GM12878 (cell line): ENCODE data around the gene CACNA1I. TPM values are rescaled to one million over a fixed set of nuclear protein-coding genes. Genes with fewer than 3 reads are reported as not detected.

Source experiments
- CBFB ChIP-seq: IDR thresholded peaks from 2 replicates; pipeline ENCODE4 v1.6.1; 2016; ENCODE audit warnings: antibody characterized with exemption, low read depth
- CEBPB ChIP-seq, 2 experiments: fragments of 150-350 bp in 1 of 2; IDR thresholded peaks; 2 replicates each; pipeline ENCODE4 v1.6.1; 2012 to 2014; ENCODE audit warnings: low read depth in 2 of 2, low read length in 2 of 2, borderline replicate concordance in 1 of 2, inconsistent platforms in 1 of 2
- CEBPZ ChIP-seq: fragments of 150-350 bp; IDR thresholded peaks from 2 replicates; pipeline ENCODE4 v1.6.1; 2016; ENCODE audit warnings: low read depth, low read length
- CHD1 ChIP-seq: IDR thresholded peaks from 2 replicates; pipeline ENCODE4 v1.6.1; 2012; ENCODE audit warnings: low read depth, low read length, improper control_type of control experiment
- CHD2 ChIP-seq: IDR thresholded peaks from 2 replicates; pipeline ENCODE4 v1.6.1; 2011; ENCODE audit warnings: low read depth, low read length, improper control_type of control experiment, borderline replicate concordance
- DPF2 ChIP-seq: fragments of 450-650 bp; IDR thresholded peaks from 2 replicates; pipeline ENCODE4 v1.6.1; 2017; ENCODE audit warnings: mild to moderate bottlenecking
- EGR1 ChIP-seq, 2 experiments: IDR thresholded peaks; 1 replicate in 1 of 2; 2 replicates in 1 of 2; pipeline ENCODE4 v1.6.1; 2011 to 2012; ENCODE audit warnings: low read depth in 2 of 2, low read length in 2 of 2, borderline replicate concordance in 1 of 2, mild to moderate bottlenecking in 1 of 2, moderate library complexity in 1 of 2
- ESRRA ChIP-seq: IDR thresholded peaks from 2 replicates; pipeline ENCODE4 v1.6.1; 2012; ENCODE audit warnings: mild to moderate bottlenecking, low read length, improper control_type of control experiment
- FOS ChIP-seq: IDR thresholded peaks from 3 replicates; pipeline ENCODE4 v1.6.1; 2011; ENCODE audit warnings: borderline replicate concordance; ENCODE audit not compliant: insufficient read length; ENCODE audit errors: extremely low read depth
- HDGF ChIP-seq: fragments of 450-650 bp; IDR thresholded peaks from 2 replicates; pipeline ENCODE4 v1.6.1; 2016; ENCODE audit warnings: antibody characterized with exemption
- IRF5 ChIP-seq: fragments of 450-650 bp; IDR thresholded peaks from 2 replicates; pipeline ENCODE4 v1.6.1; 2017; ENCODE audit warnings: borderline replicate concordance
- KDM1A ChIP-seq: fragments of 200-600 bp; sonication (generic); IDR thresholded peaks from 2 replicates; pipeline ENCODE4 v1.6.1; 2016; ENCODE audit warnings: borderline replicate concordance
- MTA3 ChIP-seq: IDR thresholded peaks from 2 replicates; pipeline ENCODE4 v1.6.1; 2012; ENCODE audit warnings: low read length, inconsistent platforms, borderline replicate concordance
- NBN ChIP-seq: fragments of 450-650 bp; IDR thresholded peaks from 2 replicates; pipeline ENCODE4 v1.6.1; 2016
- NFIC ChIP-seq: IDR thresholded peaks from 2 replicates; pipeline ENCODE4 v1.6.1; 2012; ENCODE audit warnings: low read depth, mild to moderate bottlenecking, inconsistent platforms, low read length, moderate library complexity
- NR2C2 ChIP-seq: IDR thresholded peaks from 2 replicates; pipeline ENCODE4 v1.6.1; 2011; ENCODE audit warnings: borderline replicate concordance, low read depth; ENCODE audit not compliant: control insufficient read depth, insufficient read length
- PAX8 ChIP-seq: fragments of 450-650 bp; IDR thresholded peaks from 2 replicates; pipeline ENCODE4 v1.6.1; 2017; ENCODE audit warnings: mild to moderate bottlenecking, moderate library complexity
- PKNOX1 ChIP-seq: fragments of 450-650 bp; IDR thresholded peaks from 2 replicates; pipeline ENCODE4 v1.6.1; 2016; ENCODE audit warnings: mild to moderate bottlenecking
- POLR2AphosphoS5 ChIP-seq: IDR thresholded peaks from 2 replicates; pipeline ENCODE4 v1.6.1; 2011; ENCODE audit warnings: mild to moderate bottlenecking, low read length, inconsistent platforms
- RFX5 ChIP-seq: IDR thresholded peaks from 2 replicates; pipeline ENCODE4 v1.6.1; 2011; ENCODE audit warnings: low read depth, low read length, improper control_type of control experiment
- SIN3A ChIP-seq: IDR thresholded peaks from 2 replicates; pipeline ENCODE4 v1.6.1; 2012; ENCODE audit warnings: low read depth, low read length, improper control_type of control experiment
- SIX5 ChIP-seq: IDR thresholded peaks from 2 replicates; pipeline ENCODE4 v1.6.1; 2011; ENCODE audit warnings: mild to moderate bottlenecking, low read depth, low read length, moderate library complexity; ENCODE audit not compliant: severe bottlenecking
- SMARCA5 ChIP-seq: fragments of 450-650 bp; IDR thresholded peaks from 2 replicates; pipeline ENCODE4 v1.6.1; 2017; ENCODE audit warnings: mild to moderate bottlenecking
- ZNF274 ChIP-seq: IDR thresholded peaks from one replicate; pipeline ENCODE4 v1.8.0; 2011; ENCODE audit not compliant: insufficient read length, insufficient read depth
- polyA plus RNA-seq, 11 experiments: library from polyadenylated mRNA; depleted of rRNA in 4 of 11; unstranded in 6 of 11; stranded (reverse) in 5 of 11; fragments of >200 nt; fragmentation: Nextera tagmentation in 4 of 11; fragmentation: Illumina TruSeq in 1 of 11; extraction: Ambion mirVana in 4 of 11; extraction: Trizol in 1 of 11; gene quantifications; 1 replicate in 1 of 11; 2 replicates in 10 of 11; pipeline versions ENCODE4 v1.2.1 to v1.2.3, GENCODE V29; 2011 to 2016; ENCODE audit warnings: inconsistent platforms in 2 of 11, missing spikeins in 2 of 11, low read depth in 1 of 11
- total RNA-seq, 4 experiments: library from RNA; depleted of rRNA in 3 of 4; stranded (reverse); fragments of >200 nt in 3 of 4; fragmentation: Illumina TruSeq in 1 of 4; extraction: Trizol in 1 of 4; gene quantifications; 2 replicates each; pipeline versions ENCODE4 v1.2.1 to v1.2.3, GENCODE V29; 2013 to 2021

CACNA1I gene
- total and polyA plus RNA-seq, 10 of the 15 experiments (the other 5 are each of a cell fraction or from before 2014, with no cell fraction given) = 0.01 to 0.03 TPM; not detected in 8

GRCh38 chr22:39532215-39533073 is 38.1 kb upstream of the CACNA1I start, which contains the start of gene RPS19BP1 (continued):
- TF ChIP-seq SIN3A = peak; percentile 83
- peak; percentile 91 for TF ChIP-seq DPF2
- no peak for TF ChIP-seq SMARCA5
- no peak for TF ChIP-seq SIX5
- no peak for TF ChIP-seq ESRRA
- no peak for TF ChIP-seq RFX5
- no peak for TF ChIP-seq PAX8
- TF ChIP-seq NR2C2 = no peak
- no peak for TF ChIP-seq MTA3
- TF ChIP-seq IRF5 = no peak
- TF ChIP-seq CEBPB (IDR thresholded peaks at IDR 0.05; ENCODE audit: borderline replicate concordance in 1 of 2, low read depth in 2 of 2, low read length in 2 of 2) = peak in 1 of 2 experiments; percentile 38; a peak in 2 of 4 replicates
- TF ChIP-seq NFIC = no peak
- peak; percentile 98 for TF ChIP-seq PKNOX1
- peak; percentile 13 to 62; a peak in 2 of 3 replicates for TF ChIP-seq EGR1 (IDR thresholded peaks at IDR 0.05; ENCODE audit: borderline replicate concordance in 1 of 2, low read depth in 2 of 2, low read length in 2 of 2)
- no peak for TF ChIP-seq KDM1A
- TF ChIP-seq NBN = no peak
- peak; percentile 91 for TF ChIP-seq POLR2AphosphoS5
- no peak; the same call in 1 of the 2 replicates for TF ChIP-seq CEBPZ
- TF ChIP-seq FOS = no peak
- no peak for TF ChIP-seq CHD1
- TF ChIP-seq CBFB = no peak
- peak; percentile 95 for TF ChIP-seq HDGF
- peak; percentile 95 for TF ChIP-seq CHD2
- no peak for TF ChIP-seq ZNF274
